MM.1S (cell line): ENCODE results near the gene PCLO.
"Not testable (repeated sequence)": the region's sequence is repeated elsewhere in the genome, so short reads cannot be mapped to it uniquely, and the experiment has no call there.

Source experiments
- EZH2 ChIP-seq: fragments of 300-600 bp; sonication (generic); optimal IDR thresholded peaks from 2 replicates; pipeline ENCODE3; 2017; ENCODE audit warnings: low read depth, mild to moderate bottlenecking, antibody characterized with exemption, low read length, mixed read lengths
- EZH2phosphoT487 ChIP-seq: fragments of 300-600 bp; sonication (generic); IDR thresholded peaks from 2 replicates; pipeline ENCODE4 v1.6.1; 2018; ENCODE audit warnings: antibody characterized with exemption, low read length
- TF ChIP-seq, protein P1 (sequence below): fragments of 300-600 bp; sonication (generic); IDR thresholded peaks from 2 replicates; pipeline ENCODE4 v1.5.1; 2016; ENCODE audit warnings: antibody characterized with exemption, low read length, mixed read lengths

- TF ChIP-seq, protein P1, sequence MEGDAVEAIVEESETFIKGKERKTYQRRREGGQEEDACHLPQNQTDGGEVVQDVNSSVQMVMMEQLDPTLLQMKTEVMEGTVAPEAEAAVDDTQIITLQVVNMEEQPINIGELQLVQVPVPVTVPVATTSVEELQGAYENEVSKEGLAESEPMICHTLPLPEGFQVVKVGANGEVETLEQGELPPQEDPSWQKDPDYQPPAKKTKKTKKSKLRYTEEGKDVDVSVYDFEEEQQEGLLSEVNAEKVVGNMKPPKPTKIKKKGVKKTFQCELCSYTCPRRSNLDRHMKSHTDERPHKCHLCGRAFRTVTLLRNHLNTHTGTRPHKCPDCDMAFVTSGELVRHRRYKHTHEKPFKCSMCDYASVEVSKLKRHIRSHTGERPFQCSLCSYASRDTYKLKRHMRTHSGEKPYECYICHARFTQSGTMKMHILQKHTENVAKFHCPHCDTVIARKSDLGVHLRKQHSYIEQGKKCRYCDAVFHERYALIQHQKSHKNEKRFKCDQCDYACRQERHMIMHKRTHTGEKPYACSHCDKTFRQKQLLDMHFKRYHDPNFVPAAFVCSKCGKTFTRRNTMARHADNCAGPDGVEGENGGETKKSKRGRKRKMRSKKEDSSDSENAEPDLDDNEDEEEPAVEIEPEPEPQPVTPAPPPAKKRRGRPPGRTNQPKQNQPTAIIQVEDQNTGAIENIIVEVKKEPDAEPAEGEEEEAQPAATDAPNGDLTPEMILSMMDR: not testable (repeated sequence)
- TF ChIP-seq EZH2, EZH2phosphoT487: not testable (repeated sequence)
Measured at GRCh38 chr7:82901098-82901497, 261.6 kb downstream of the PCLO start.
